Stimulated activated CD8-positive, alpha-beta memory T cell treated with anti-CD3 and anti-CD28 coated beads, Interleukin-15, amount 100 ng/mL, for 24 hours (primary cell): ENCODE results near the gene FRMD4A.

ENCODE experiments used
- DNase-seq: peaks from one replicate; pipeline ENCODE4 v3.0.0-alpha.2; 2020; ENCODE audit warnings: low read depth

FRMD4A gene

DNA sequence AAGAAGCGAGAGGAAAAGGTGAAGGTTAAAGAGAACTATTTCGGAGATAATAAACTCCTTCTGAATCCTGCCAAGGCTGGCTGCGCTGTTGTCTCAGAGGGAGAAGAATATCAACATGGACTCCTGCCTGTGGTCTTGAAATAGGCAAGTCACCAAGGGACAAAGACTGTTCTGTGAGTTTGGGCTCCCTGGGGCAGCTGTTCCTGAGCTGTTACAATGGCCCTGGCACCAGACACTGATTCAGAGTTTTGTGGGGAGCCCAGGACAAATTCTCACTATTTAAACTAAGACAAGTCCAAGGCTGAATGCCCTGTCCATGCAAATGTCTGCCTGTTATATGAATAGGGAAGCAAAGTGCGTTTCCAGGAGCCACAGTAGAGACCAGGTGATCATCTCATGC, 662.6 kb downstream of the FRMD4A start:
- DNase-seq = no peak

GRCh38 chr10:13665516-13666262, 665.0 kb downstream of the FRMD4A start:
- no peak for DNase-seq

- DNase-seq = no peak
Measured at GRCh38 chr10:13661256-13661655, 669.5 kb downstream of the FRMD4A start.

DNA sequence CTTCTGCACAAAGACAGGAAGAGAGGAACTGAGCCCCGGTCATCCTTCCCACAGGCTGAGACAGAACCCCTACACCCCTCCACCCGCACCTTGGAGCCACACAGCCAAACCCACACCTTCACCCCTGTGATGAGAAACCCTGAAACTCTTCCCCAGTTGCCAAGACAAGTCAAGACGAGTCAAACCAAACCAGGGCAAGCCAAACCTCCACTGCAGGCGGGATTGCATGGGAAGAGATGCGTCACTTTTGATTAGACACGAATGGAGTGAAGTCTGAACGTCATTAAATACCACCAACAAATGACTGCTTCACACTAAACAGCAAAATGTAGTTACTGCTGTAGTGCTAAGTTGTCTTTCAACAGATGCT, 670.2 kb downstream of the FRMD4A start:
- no peak for DNase-seq

- peak; percentile 44 for DNase-seq
Measured at GRCh38 chr10:13659887-13660550, 670.7 kb downstream of the FRMD4A start.

- no peak for DNase-seq
Measured at GRCh38 chr10:13658871-13659685, 671.6 kb downstream of the FRMD4A start.

- DNase-seq = no peak
Measured at GRCh38 chr10:13658264-13658663, 672.5 kb downstream of the FRMD4A start.

DNA sequence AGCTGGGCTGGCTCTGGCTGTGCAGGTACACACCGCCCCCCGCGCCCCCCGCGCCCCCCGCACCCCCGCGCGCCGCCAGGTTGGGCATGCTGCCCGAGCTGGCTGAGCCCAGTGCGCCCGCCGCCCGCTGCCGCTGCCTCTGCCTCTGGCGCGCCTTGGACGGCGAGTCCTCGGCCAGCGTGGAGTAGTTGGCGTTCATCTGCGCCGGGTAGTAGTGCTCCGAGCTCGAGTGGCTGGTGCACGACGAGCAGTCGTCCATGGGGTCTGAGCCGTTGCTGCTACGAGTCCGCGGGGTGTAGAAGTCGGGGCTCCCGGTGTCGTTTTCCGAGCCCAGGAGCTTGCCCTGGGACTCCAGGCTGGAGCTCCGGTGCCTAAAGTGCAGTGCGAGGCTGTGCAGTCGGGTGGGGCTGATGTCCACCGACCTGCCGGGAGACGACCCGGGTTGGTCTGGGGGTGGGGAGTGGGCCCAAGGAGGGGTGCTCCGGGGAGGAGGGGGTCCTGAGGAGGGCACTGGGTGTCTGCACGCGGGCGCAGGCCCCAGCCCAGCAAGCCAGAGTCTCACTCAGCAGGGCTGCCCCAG, 673.5 kb downstream of the FRMD4A start:
- no peak for DNase-seq

DNA sequence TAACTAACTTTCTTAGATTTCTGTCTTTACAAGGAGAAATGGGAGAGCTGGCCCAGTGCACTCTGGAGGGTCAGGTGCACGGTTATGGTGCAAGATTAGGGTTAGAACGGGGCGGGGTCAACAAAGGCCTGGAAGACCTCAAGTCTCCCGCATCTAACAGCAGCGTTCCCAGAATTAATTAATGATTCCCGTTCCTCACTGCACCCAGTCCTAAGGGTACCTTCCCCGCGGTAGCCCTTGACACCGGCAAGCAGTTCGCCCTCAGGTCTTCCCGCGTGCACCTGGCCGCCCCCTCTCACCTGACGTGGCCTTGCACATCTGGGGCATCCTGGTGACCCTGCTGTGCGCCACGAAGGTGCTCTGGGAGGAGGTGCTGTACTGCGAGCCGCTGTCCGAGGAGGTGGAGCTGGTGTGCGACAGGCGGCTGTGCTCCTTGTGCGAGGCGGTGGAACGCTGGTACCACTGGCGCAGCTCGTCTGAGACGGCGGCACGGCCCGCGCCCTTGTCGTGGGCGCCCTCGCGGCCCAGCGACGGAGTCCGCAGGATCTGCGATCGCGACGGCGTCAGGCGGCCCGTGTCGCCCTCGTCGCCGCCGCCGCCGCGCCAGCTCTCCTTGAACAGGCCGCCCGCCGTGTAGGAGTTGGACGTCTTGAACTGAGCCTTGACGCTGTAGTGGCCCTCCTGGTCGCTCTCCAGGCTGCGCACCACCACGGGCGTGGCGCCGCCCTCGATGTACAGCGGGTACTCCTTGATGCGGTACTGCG, 674.2 kb downstream of the FRMD4A start:
- DNase-seq = no peak

GRCh38 chr10:13654846-13655245, 675.9 kb downstream of the FRMD4A start:
- no peak for DNase-seq

DNA sequence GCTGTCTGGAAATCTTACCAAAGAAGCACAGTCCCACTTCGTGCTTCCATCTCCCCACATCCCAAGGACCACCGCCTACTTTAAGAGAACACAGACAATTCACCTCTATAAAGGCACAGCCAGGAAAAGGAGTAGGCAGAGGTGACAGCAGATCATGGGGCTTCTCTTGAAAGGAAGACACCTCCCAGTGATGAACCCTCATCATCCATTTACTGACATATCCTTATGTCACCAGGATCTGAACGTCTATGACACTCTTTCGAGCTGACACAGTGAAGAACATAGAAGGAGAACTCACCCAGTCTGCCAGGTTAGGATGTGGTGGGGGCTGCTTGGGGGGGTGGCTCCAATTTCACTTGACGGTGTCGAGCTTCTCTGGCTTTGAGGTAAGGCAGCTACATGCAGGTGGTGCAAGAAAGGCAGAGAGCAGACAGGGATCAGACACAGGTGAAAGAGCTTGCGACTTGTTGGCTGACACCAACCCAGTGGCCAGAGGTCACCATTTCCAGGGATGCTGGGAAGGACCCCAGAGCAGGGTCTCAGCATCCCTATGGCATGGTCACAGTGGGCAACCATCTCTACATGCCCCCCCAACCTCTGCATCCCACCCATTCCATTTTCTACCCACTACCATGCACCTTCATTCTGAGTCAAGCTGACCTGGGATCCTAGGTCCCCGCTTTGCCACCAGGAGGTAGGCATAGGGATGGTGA, 676.5 kb downstream of the FRMD4A start:
- no peak for DNase-seq

DNA sequence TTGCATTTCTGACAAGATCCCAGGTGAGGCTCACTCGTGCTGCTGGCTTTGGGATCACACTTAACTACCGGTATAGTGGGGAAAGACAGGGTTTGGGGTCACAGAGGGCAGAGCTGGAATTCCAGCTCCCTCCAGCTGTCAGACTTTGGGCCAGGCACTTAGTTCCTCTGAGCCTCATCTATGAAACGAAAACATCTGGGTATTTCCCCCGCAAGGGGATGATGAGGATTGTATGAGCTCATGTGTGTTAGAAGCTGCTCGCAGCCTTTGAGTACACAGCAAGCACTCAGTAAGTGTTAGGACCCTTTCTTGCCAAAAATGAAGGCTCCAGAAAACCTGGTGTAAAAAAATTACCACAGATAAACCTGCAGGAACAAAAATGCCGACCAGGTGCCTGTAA, 677.9 kb downstream of the FRMD4A start:
- DNase-seq = no peak

DNA sequence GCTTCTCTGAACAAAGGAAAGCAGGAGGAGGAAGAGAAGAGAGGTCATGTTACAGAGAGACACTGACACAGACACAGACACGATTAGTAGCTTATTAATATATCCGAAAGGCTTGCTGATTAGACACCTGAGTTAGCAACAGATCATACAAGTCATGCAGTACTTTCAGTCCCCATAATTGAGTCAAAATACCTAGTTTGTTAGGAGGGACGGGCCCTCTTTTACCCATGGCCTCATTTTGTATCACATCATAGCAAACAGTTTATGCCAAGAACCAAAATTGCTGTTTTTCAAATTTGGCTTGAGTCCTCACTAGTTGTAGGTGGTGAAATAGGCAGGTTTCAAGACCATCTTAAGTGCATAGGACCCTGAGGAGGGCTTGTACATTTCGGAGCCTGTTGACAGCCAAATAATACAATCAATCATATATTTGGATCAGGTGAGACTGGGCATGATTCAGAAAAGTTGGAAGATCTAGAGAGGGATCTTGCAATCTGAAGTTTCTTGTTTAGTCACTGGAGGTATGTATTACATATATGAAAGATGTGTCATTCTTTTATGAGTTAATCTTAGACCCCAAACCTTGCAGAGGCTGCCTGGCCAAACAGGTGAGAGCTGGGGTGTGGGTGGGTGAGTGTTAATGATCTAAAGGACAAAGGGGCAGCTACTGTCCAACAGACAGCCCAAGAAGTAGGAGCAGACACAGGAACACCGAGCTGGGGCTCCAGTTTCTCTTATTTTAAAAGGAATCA, 678.6 kb downstream of the FRMD4A start:
- no peak for DNase-seq

DNA sequence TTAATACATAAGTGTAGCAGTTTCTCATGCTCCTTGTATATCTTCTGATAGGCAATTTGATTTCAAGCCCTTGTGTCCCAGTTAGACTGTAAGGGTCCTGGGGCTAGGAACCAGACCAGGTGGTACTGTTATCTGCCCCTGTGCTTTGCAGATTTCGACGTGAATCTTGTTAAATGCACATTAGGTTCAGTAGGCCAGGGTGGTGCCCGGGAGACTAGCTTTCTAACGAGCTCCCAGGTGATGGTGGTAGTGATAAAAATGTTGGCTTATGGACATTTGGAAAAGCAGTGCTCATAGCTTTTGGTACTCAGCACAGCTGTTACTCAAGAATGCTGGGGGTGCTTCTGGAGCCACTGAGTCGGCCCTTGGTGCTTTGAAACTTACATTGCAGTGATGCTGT, 679.8 kb downstream of the FRMD4A start:
- no peak for DNase-seq

DNA sequence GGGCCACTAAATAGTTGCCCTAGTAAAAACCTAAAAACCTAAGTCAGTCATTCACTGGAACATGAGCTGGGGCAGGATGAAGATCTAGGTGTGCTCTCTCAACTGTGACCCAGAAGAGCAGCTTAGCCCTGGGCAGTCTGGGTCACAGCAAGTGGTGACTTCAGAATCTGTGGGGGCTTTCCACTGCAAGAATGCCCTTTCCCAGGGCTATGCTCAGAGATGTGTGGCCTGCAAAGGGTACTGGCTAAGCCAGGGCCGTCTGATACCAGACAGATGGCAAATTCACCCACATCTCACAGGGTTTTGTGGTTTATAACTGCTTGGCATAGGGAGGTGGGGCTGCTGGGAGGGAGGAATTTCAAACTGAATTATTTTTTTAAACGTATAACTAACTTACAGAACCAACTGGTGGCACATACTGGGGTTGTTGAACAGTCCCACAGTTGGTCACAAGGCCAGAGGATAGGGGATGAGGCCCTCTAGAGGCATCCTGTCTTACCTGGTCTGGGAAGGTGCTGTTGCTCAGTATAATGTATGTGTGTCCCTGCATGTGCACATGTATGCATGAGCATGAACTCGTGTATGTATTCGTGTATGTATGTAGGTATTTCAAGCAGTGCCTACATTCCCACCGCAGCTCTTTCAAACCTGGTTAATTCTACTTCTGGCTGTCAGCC, 680.7 kb downstream of the FRMD4A start:
- DNase-seq = no peak

GRCh38 chr10:13648425-13648824, 682.3 kb downstream of the FRMD4A start:
- no peak for DNase-seq

GRCh38 chr10:13644866-13645265, 685.9 kb downstream of the FRMD4A start:
- no peak for DNase-seq

GRCh38 chr10:13643016-13643415, 687.7 kb downstream of the FRMD4A start:
- DNase-seq = no peak

GRCh38 chr10:13642293-13642692, 688.4 kb downstream of the FRMD4A start:
- DNase-seq = no peak

DNA sequence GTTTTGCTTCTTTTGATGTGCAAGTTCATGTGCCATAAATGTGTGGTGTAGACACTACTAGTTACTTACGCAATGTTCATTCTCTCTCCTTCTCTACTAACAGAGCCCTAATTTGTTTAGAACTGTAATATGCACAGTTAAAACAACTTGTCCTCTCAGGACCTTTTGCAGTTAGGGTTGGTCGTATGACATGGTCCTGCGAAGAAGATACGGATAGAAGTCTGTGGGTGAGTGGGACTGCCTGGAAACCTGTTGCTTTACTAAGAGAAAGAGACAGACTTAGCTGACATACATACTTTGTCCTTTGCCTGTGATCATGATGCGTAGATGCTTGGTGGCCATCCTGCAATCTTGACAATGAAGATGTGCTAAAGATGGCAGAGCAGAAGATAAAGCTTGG, 692.8 kb downstream of the FRMD4A start:
- DNase-seq = no peak
